HCT116 (cell line): Measurements from ENCODE around the gene FURIN. TPM values are rescaled to one million over a fixed set of nuclear protein-coding genes. Genes with fewer than 3 reads are reported as not detected.

Experiments used
- ATAC-seq: fragments of 200-7000 bp; cut with Tn5 transposase; 2 replicates; pipeline ENCODE4 v1.9.1; 2020; ENCODE audit warnings: mild to moderate bottlenecking, moderate library complexity
- BruUV-seq: library from RNA; stranded (reverse); fragments of 400-500 nt; replicated peaks from 2 replicates; lab custom pipeline; 2021; lab: Mats Ljungman, UMichigan
- CTCF ChIA-PET: fragments of 300-600 bp; sonication (Branson Sonifier 250); formaldehyde crosslinking; loops from one replicate; lab custom pipeline; 2021; ENCODE audit warnings: antibody characterized with exemption; lab: Charles Lee
- POLR2A ChIA-PET: fragments of 300-600, 350-600 bp; sonication (Branson Sonifier 250); formaldehyde crosslinking; loops from one replicate; lab custom pipeline; 2021; ENCODE audit warnings: antibody characterized with exemption; lab: Charles Lee
- RAD21 ChIA-PET, 2 experiments: fragments of 300-600 bp; sonication (Branson Sonifier 250); formaldehyde crosslinking; loops; one replicate each; lab custom pipeline; 2023; ENCODE audit warnings: low total read pairs in 2 of 2; ENCODE audit not compliant: uncharacterized antibody in 2 of 2, unreplicated experiment in 2 of 2, low non-redundant PET in 1 of 2; lab: Charles Lee
- DNase-seq: peaks from one replicate; pipeline ENCODE4 v3.0.0-alpha.2; 2010; ENCODE audit warnings: low read depth, low spot score
- H2AFZ ChIP-seq: fragments of 200-600 bp; shearing (Covaris generic), sonication (generic); 2 replicates; pipeline ENCODE4 v1.6.1; 2017; ENCODE audit warnings: low read depth, mixed run types, mixed read lengths, antibody characterized with exemption, low read length; ENCODE audit not compliant: poor library complexity, severe bottlenecking
- H3K27ac ChIP-seq: 2 replicates; pipeline ENCODE4 v1.5.1; 2012; ENCODE audit warnings: low read depth, low read length
- H3K27me3 ChIP-seq: fragments of 200-600 bp; sonication (generic); 2 replicates; pipeline ENCODE4 v1.6.1; 2016; ENCODE audit warnings: mixed run types, low read length, mixed read lengths; ENCODE audit not compliant: insufficient read depth
- H3K36me3 ChIP-seq, 2 experiments: fragments of 200-500 bp in 1 of 2; fragments of 200-600 bp in 1 of 2; sonication (Bioruptor generic) in 1 of 2; sonication (generic) in 1 of 2; 2 replicates each; pipeline versions ENCODE4 v1.5.1 to v1.6.1; 2014 to 2016; ENCODE audit warnings: low read length in 2 of 2, inconsistent platforms in 1 of 2, mixed read lengths in 1 of 2, mixed run types in 1 of 2; ENCODE audit not compliant: insufficient read depth in 2 of 2, control insufficient read depth in 1 of 2
- H3K4me1 ChIP-seq, 2 experiments: fragments of 200-600 bp in 1 of 2; sonication (generic) in 1 of 2; 2 replicates each; pipeline versions ENCODE4 v1.5.1 to v1.6.1; 2012 to 2017; ENCODE audit warnings: low read length in 2 of 2, inconsistent platforms in 1 of 2, mild to moderate bottlenecking in 1 of 2, mixed read lengths in 1 of 2, mixed run types in 1 of 2, moderate library complexity in 1 of 2; ENCODE audit not compliant: insufficient read depth in 2 of 2, control insufficient read depth in 1 of 2
- H3K4me2 ChIP-seq: fragments of 200-600 bp; sonication (generic); 2 replicates; pipeline ENCODE4 v1.6.1; 2017; ENCODE audit warnings: mixed run types, low read length, mixed read lengths
- H3K4me3 ChIP-seq, 2 experiments: fragments of 200-600 bp in 1 of 2; sonication (generic) in 1 of 2; replicated peaks in 1 of 2; 2 replicates each; pipeline ENCODE4 v1.5.1; 2011 to 2016; ENCODE audit warnings: low read length in 2 of 2, control low read depth in 1 of 2, low read depth in 1 of 2, mild to moderate bottlenecking in 1 of 2, mixed read lengths in 1 of 2, mixed run types in 1 of 2
- H3K79me2 ChIP-seq: fragments of 200-600 bp; sonication (generic); 2 replicates; pipeline ENCODE4 v1.6.1; 2017; ENCODE audit warnings: mild to moderate bottlenecking, mixed run types, low read length, moderate library complexity, mixed read lengths; ENCODE audit not compliant: insufficient read depth
- H3K9ac ChIP-seq: fragments of 200-600 bp; sonication (generic); 2 replicates; pipeline ENCODE4 v1.6.1; 2016; ENCODE audit warnings: low read length, mixed read lengths
- H3K9me2 ChIP-seq: fragments of 200-600 bp; sonication (generic), shearing (Covaris generic); 2 replicates; pipeline ENCODE4 v1.6.1; 2017; ENCODE audit warnings: mixed run types, mild to moderate bottlenecking, moderate library complexity; ENCODE audit not compliant: insufficient read depth
- H3K9me3 ChIP-seq, 2 experiments: fragments of 200-500 bp in 1 of 2; fragments of 200-600 bp in 1 of 2; sonication (Bioruptor generic) in 1 of 2; sonication (generic) in 1 of 2; 2 replicates each; pipeline ENCODE4 v1.6.1; 2014 to 2017; ENCODE audit warnings: low read length in 2 of 2, mixed read lengths in 2 of 2, inconsistent platforms in 1 of 2, low read depth in 1 of 2, mild to moderate bottlenecking in 1 of 2, mixed run types in 1 of 2, moderate library complexity in 1 of 2; ENCODE audit not compliant: control insufficient read depth in 1 of 2, insufficient read depth in 1 of 2
- H4K20me1 ChIP-seq: fragments of 200-600 bp; sonication (generic), shearing (Covaris generic); 2 replicates; pipeline ENCODE4 v1.6.1; 2017; ENCODE audit warnings: mixed run types, mild to moderate bottlenecking, moderate library complexity; ENCODE audit not compliant: insufficient read depth
- EGR1 ChIP-seq: IDR thresholded peaks from 2 replicates; pipeline ENCODE4 v1.6.1; 2012; ENCODE audit warnings: low read depth
- RAD21 ChIP-seq: IDR thresholded peaks from 2 replicates; pipeline ENCODE4 v1.6.1; 2012; ENCODE audit warnings: low read depth, mild to moderate bottlenecking
- TCF7L2 ChIP-seq: IDR thresholded peaks from 2 replicates; pipeline ENCODE4 v1.7.0; 2011; ENCODE audit warnings: borderline replicate concordance, inconsistent platforms; ENCODE audit not compliant: insufficient read depth, insufficient read length; ENCODE audit errors: extremely low read depth
- intact Hi-C: fragments of 100-400 bp; cut with micrococcal nuclease; formaldehyde crosslinking; loops from 2 replicates; pipeline ENCODE4 v1.10.0; 2022
- total RNA-seq: library from RNA; stranded (reverse); gene quantifications from one replicate; pipeline ENCODE4 v1.2.1, GENCODE V29; 2021; ENCODE audit not compliant: unreplicated experiment
- TF ChIP-seq, protein P1 (sequence below), 3 experiments: fragments of 200-600 bp in 1 of 3; sonication (generic) in 1 of 3; IDR thresholded peaks in 2 of 3; conservative IDR thresholded peaks in 1 of 3; 2 replicates each; pipeline ENCODE4 v1.5.1; 2012 to 2017; ENCODE audit warnings: low read depth in 2 of 3, low read length in 2 of 3, antibody characterized with exemption in 1 of 3, borderline replicate concordance in 1 of 3, control low read depth in 1 of 3, mild to moderate bottlenecking in 1 of 3, mixed read lengths in 1 of 3, mixed run types in 1 of 3, moderate library complexity in 1 of 3; ENCODE audit not compliant: insufficient read depth in 1 of 3

The FURIN gene
- total RNA-seq, 1 experiment from 2014 or later = 42.0 TPM

DNA sequence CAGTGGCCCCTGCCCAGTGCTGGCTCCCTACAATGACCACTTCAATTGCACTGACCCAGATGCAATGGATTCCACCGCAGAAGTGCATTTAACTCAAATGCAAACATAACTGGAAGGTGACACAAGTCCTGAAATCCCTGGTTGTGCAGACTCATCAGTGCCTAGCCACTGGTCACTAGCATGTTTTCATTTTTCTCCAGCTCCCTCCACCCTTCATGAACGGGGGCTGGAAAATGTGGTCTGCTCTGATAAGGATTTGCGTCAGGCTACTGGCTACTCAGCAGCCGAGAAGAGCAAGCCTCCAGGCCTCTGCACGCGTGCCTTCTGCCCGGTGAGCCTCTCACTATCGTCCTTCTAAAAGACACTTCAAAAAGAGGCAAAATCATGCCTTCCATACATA is 27.4 kb upstream of the FURIN start (continued):
- TF ChIP-seq, protein P1, sequence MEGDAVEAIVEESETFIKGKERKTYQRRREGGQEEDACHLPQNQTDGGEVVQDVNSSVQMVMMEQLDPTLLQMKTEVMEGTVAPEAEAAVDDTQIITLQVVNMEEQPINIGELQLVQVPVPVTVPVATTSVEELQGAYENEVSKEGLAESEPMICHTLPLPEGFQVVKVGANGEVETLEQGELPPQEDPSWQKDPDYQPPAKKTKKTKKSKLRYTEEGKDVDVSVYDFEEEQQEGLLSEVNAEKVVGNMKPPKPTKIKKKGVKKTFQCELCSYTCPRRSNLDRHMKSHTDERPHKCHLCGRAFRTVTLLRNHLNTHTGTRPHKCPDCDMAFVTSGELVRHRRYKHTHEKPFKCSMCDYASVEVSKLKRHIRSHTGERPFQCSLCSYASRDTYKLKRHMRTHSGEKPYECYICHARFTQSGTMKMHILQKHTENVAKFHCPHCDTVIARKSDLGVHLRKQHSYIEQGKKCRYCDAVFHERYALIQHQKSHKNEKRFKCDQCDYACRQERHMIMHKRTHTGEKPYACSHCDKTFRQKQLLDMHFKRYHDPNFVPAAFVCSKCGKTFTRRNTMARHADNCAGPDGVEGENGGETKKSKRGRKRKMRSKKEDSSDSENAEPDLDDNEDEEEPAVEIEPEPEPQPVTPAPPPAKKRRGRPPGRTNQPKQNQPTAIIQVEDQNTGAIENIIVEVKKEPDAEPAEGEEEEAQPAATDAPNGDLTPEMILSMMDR (IDR thresholded peaks at IDR 0.05 in 2 of 3, conservative IDR thresholded peaks at IDR 0.05 in 1 of 3; ENCODE audit: borderline replicate concordance in 1 of 3, insufficient read depth in 1 of 3, low read depth in 2 of 3, low read length in 2 of 3) = no peak
- TF ChIP-seq EGR1 (no peak), RAD21 (no peak)

- no peak for ATAC-seq
- RAD21 ChIA-PET = no interaction called here
- H3K27me3 ChIP-seq = no peaks in the 10 kb centered on the region
- H3K9me2 ChIP-seq = no peaks in the 10 kb centered on the region
- no peak overlapping the region for H3K9ac ChIP-seq
- no peak overlapping the region for H2AFZ ChIP-seq
- no peak for DNase-seq
- H3K27ac ChIP-seq = no peak overlapping the region; the same call in 1 of the 2 replicates
- no peaks in the 10 kb centered on the region for H3K36me3 ChIP-seq
- CTCF ChIA-PET = no interaction called here
- intact Hi-C loops = no loop called here
- no peak overlapping the region for H3K4me3 ChIP-seq
- peak overlapping the region; percentile 17; the same call in 1 of the 2 replicates for H3K4me2 ChIP-seq
- H3K4me1 ChIP-seq = peaks cover 0 to 11% of the 10 kb centered on the region in 2 experiments; a peak in 2 of 4 replicates
- no peaks in the 10 kb centered on the region for H3K79me2 ChIP-seq
- no peaks in the 10 kb centered on the region for H3K9me3 ChIP-seq
- TF ChIP-seq TCF7L2 = no peak
- no TSS peak for BruUV-seq
- POLR2A ChIA-PET = no interaction called here
- no peaks in the 10 kb centered on the region for H4K20me1 ChIP-seq
Observed at GRCh38 chr15:90844696-90845095, 23.7 kb upstream of the FURIN start.
